SU-DHL-6 (cell line): Measurements from ENCODE around the gene TRIM7.

Source experiments
- EZH2phosphoT487 ChIP-seq: fragments of 200-600 bp; sonication (generic), shearing (Covaris generic); conservative IDR thresholded peaks from 2 replicates; pipeline ENCODE4 v1.6.1; 2018; ENCODE audit warnings: mild to moderate bottlenecking, antibody characterized with exemption, low read length, moderate library complexity, mixed read lengths
- TF ChIP-seq, protein P1 (sequence below): fragments of 200-600 bp; sonication (generic); IDR thresholded peaks from one replicate; pipeline ENCODE4 v1.5.1; 2017; ENCODE audit warnings: antibody characterized with exemption, mild to moderate bottlenecking, low read length, moderate library complexity; ENCODE audit not compliant: insufficient read depth, poor library complexity, severe bottlenecking

DNA sequence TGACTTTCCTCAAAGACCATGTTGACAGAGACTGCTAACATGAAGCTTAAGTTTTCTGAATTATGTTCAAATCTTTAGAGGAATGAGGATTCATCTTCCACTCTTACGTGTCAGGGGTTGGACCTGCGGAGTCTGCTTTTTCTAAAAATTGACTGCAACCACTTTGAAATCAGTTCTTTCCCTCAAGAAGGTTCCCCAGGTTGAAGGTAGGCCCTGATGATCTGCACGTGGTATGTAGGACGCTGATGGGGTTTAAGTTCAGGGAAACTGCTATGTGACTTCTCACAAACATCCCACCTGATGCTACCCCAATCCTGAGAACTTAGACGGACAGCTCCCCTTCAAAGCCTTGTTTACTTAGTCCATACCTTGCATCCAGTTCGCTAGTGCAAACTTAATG lies 31.5 kb upstream of the TRIM7 start:
- TF ChIP-seq, protein P1, sequence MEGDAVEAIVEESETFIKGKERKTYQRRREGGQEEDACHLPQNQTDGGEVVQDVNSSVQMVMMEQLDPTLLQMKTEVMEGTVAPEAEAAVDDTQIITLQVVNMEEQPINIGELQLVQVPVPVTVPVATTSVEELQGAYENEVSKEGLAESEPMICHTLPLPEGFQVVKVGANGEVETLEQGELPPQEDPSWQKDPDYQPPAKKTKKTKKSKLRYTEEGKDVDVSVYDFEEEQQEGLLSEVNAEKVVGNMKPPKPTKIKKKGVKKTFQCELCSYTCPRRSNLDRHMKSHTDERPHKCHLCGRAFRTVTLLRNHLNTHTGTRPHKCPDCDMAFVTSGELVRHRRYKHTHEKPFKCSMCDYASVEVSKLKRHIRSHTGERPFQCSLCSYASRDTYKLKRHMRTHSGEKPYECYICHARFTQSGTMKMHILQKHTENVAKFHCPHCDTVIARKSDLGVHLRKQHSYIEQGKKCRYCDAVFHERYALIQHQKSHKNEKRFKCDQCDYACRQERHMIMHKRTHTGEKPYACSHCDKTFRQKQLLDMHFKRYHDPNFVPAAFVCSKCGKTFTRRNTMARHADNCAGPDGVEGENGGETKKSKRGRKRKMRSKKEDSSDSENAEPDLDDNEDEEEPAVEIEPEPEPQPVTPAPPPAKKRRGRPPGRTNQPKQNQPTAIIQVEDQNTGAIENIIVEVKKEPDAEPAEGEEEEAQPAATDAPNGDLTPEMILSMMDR: no peak
- TF ChIP-seq EZH2phosphoT487: no peak
